ENCODE data around the gene NAALADL2. TPM values are rescaled to one million over a fixed set of nuclear protein-coding genes. Genes with fewer than 3 reads are reported as not detected.

Gene NAALADL2
- total and polyA plus RNA-seq, 2 donors from 2014 or later = 2.0 to 20.2 TPM

DNA sequence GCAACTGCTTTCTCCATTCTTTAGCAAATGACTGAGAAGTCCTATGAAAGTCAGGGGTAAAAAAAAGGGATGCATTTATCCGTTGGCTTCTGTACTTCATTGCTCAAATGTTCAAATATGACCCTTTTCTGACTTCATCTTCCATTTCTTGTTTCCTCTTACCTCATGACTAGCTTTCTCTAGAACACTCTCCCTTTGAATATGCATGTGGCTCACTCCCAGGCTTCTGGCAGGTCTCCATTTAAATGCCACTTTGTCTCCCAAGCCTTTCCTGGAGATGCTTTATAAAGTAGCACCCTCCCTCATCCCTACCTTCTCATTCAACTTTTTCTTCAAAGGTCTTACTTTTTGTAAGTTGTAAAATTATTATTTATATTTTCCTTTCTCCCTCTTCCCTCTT lies 781.8 kb downstream of the NAALADL2 start:
- no peaks in the 10 kb centered on the region for H3K36me3 ChIP-seq (ENCODE audit: control insufficient read depth in 2 of 3, insufficient read depth in 3 of 3, low read length in 3 of 3)
- intact Hi-C loops (cut with DNase I) = no loop called here
- no peak overlapping the region for H3K27ac ChIP-seq (ENCODE audit: low read depth in 2 of 2, low read length in 2 of 2)
- TF ChIP-seq, protein P1, sequence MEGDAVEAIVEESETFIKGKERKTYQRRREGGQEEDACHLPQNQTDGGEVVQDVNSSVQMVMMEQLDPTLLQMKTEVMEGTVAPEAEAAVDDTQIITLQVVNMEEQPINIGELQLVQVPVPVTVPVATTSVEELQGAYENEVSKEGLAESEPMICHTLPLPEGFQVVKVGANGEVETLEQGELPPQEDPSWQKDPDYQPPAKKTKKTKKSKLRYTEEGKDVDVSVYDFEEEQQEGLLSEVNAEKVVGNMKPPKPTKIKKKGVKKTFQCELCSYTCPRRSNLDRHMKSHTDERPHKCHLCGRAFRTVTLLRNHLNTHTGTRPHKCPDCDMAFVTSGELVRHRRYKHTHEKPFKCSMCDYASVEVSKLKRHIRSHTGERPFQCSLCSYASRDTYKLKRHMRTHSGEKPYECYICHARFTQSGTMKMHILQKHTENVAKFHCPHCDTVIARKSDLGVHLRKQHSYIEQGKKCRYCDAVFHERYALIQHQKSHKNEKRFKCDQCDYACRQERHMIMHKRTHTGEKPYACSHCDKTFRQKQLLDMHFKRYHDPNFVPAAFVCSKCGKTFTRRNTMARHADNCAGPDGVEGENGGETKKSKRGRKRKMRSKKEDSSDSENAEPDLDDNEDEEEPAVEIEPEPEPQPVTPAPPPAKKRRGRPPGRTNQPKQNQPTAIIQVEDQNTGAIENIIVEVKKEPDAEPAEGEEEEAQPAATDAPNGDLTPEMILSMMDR (IDR thresholded peaks at IDR 0.05; ENCODE audit: borderline replicate concordance, extremely low read depth, insufficient read depth) = no peak
- no peak overlapping the region for H3K9ac ChIP-seq (ENCODE audit: low read length in 3 of 3)
- no peaks in the 10 kb centered on the region for H3K27me3 ChIP-seq (ENCODE audit: control insufficient read depth, insufficient read depth, low read length)
- H3K4me1 ChIP-seq (ENCODE audit: control insufficient read depth in 2 of 3, insufficient read depth in 2 of 3, low read depth in 1 of 3, low read length in 3 of 3) = no peaks in the 10 kb centered on the region
- H3K4me3 ChIP-seq (ENCODE audit: low read length in 3 of 3) = no peak overlapping the region
- FAIRE-seq = no peak
- no peak for DNase-seq
- H3K9me3 ChIP-seq (ENCODE audit: control insufficient read depth in 2 of 3, insufficient read depth in 1 of 3, low read length in 3 of 3) = no peaks in the 10 kb centered on the region

DNA sequence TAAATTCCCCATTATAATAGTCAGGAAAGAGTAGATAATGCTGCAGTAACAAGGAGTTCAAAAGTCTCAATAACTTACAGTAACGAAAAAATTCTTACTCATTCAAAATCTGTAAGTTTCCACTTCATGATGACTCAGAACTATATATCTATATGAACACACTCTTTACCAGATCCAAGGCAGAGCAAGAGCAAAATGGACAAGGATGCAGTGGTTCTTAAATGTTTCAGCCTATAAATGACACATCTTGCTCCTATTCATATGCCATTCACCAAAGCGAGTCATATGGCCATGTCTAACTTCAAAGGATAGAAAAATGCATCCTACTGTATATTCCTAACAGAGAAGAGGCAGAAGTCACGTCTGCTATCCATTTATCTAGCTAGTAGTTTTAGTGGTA lies 787.7 kb downstream of the NAALADL2 start:
- TF ChIP-seq, protein P1 (IDR thresholded peaks at IDR 0.05; ENCODE audit: borderline replicate concordance, extremely low read depth, insufficient read depth) = no peak
- Histone ChIP-seq H3K9me3 (ENCODE audit: control insufficient read depth in 2 of 3, insufficient read depth in 1 of 3, low read length in 3 of 3) (no peaks in the 10 kb centered on the region), H3K36me3 (ENCODE audit: control insufficient read depth in 2 of 3, insufficient read depth in 3 of 3, low read length in 3 of 3) (no peaks in the 10 kb centered on the region), H3K4me1 (ENCODE audit: control insufficient read depth in 2 of 3, insufficient read depth in 2 of 3, low read depth in 1 of 3, low read length in 3 of 3) (no peaks in the 10 kb centered on the region), H3K27me3 (ENCODE audit: control insufficient read depth, insufficient read depth, low read length) (no peaks in the 10 kb centered on the region), H3K27ac (ENCODE audit: low read depth in 2 of 2, low read length in 2 of 2) (no peak overlapping the region), H3K9ac (ENCODE audit: low read length in 3 of 3) (no peak overlapping the region), H3K4me3 (ENCODE audit: low read length in 3 of 3) (no peak overlapping the region)
- no peak for DNase-seq
- intact Hi-C loops (cut with DNase I) = no loop called here
- FAIRE-seq = no peak

DNA sequence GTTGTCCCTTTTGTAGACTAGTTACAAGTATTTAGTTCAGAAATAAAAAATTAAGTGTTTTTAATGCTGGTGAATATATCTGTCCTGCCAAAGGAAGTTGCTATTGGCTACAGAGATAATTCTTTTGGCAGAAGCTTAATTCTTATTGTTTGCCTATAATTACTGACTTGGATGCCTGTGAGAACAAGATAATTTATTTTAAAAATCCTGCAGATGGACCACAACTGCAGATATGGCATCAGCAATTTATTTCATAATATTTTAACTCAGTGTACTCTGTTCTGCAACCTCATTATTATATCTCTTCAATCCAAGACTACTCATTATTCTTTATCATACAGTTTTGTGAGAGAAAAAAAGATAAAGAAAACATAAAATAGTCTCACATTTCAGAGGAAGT lies 789.8 kb downstream of the NAALADL2 start:
- H3K4me1 ChIP-seq (ENCODE audit: control insufficient read depth in 2 of 3, insufficient read depth in 2 of 3, low read depth in 1 of 3, low read length in 3 of 3) = no peaks in the 10 kb centered on the region
- H3K9me3 ChIP-seq (ENCODE audit: control insufficient read depth in 2 of 3, insufficient read depth in 1 of 3, low read length in 3 of 3) = no peaks in the 10 kb centered on the region
- no peak for DNase-seq
- intact Hi-C loops (cut with DNase I) = no loop called here
- no peaks in the 10 kb centered on the region for H3K36me3 ChIP-seq (ENCODE audit: control insufficient read depth in 2 of 3, insufficient read depth in 3 of 3, low read length in 3 of 3)
- H3K9ac ChIP-seq (ENCODE audit: low read length in 3 of 3) = no peak overlapping the region
- no peak overlapping the region for H3K4me3 ChIP-seq (ENCODE audit: low read length in 3 of 3)
- no peak overlapping the region for H3K27ac ChIP-seq (ENCODE audit: low read depth in 2 of 2, low read length in 2 of 2)
- no peaks in the 10 kb centered on the region for H3K27me3 ChIP-seq (ENCODE audit: control insufficient read depth, insufficient read depth, low read length)
- TF ChIP-seq, protein P1 (IDR thresholded peaks at IDR 0.05; ENCODE audit: borderline replicate concordance, extremely low read depth, insufficient read depth) = no peak
- no peak for FAIRE-seq

DNA sequence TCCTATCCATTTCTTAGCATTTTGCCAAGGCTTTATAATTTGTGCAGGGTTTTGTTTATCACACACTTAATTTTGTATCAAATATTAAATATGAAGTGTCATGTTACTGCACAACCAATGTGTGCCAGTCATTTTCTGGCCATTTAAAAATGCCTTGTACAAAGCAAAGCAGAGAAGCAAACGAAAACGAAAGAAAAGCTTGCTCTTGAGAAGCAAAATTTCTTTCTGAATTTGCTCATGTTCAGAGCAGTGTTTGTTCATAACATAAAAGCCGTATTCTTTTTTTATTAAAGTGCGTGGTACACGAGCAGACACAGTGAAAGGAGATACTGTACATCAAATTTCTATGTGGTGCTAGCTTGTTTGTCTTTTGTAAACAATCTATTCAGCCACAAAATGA lies 792.6 kb downstream of the NAALADL2 start:
- DNase-seq = no peak
- H3K36me3 ChIP-seq (ENCODE audit: control insufficient read depth in 2 of 3, insufficient read depth in 3 of 3, low read length in 3 of 3) = no peaks in the 10 kb centered on the region
- TF ChIP-seq, protein P1 (IDR thresholded peaks at IDR 0.05; ENCODE audit: borderline replicate concordance, extremely low read depth, insufficient read depth) = no peak
- no peaks in the 10 kb centered on the region for H3K27me3 ChIP-seq (ENCODE audit: control insufficient read depth, insufficient read depth, low read length)
- intact Hi-C loops (cut with DNase I) = no loop called here
- no peaks in the 10 kb centered on the region for H3K4me1 ChIP-seq (ENCODE audit: control insufficient read depth in 2 of 3, insufficient read depth in 2 of 3, low read depth in 1 of 3, low read length in 3 of 3)
- H3K9me3 ChIP-seq (ENCODE audit: control insufficient read depth in 2 of 3, insufficient read depth in 1 of 3, low read length in 3 of 3) = no peaks in the 10 kb centered on the region
- no peak overlapping the region for H3K4me3 ChIP-seq (ENCODE audit: low read length in 3 of 3)
- no peak overlapping the region for H3K9ac ChIP-seq (ENCODE audit: low read length in 3 of 3)
- no peak overlapping the region for H3K27ac ChIP-seq (ENCODE audit: low read depth in 2 of 2, low read length in 2 of 2)
- no peak for FAIRE-seq

Data from kidney (tissue), 14 donors.